Body of pancreas (tissue), 4 donors: ENCODE results near the gene OSER1.

ENCODE experiments used
- CTCF ChIP-seq, 7 experiments: fragments of 450-650 bp in 4 of 7; fragments of 200-600 bp in 3 of 7; sonication (generic) in 3 of 7; IDR thresholded peaks; one replicate each; pipeline ENCODE4 v1.5.1; 2016 to 2019; ENCODE audit warnings: antibody characterized with exemption in 7 of 7
- POLR2A ChIP-seq, 3 donors: fragments of 450-650 bp; IDR thresholded peaks; one replicate each; pipeline ENCODE4 v1.6.1; 2016; ENCODE audit warnings: antibody characterized with exemption in 3 of 3, mild to moderate bottlenecking in 2 of 3

DNA sequence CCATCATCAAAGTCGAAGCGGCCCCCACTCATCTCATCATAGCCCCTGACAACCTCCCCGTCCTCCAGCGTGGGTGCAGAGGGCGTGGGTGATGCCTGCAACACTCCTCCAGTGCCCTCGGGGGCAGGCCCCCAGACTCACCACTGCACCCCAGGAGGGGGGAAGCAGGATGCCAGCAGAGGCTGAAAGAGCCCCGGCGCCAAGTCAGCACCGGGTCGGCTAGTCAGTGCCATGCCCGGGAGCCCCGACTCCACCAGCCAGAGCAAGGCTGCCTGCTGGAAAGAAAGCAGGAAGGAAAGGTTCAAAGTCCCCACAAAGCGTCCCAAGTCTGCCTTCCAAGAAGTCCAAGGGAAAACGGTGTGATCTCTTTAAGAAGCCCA, 23.9 kb downstream of the OSER1 start:
- TF ChIP-seq CTCF (IDR thresholded peaks at IDR 0.05): no peak
- no peak for TF ChIP-seq POLR2A (IDR thresholded peaks at IDR 0.05)
